BE2C (cell line): ENCODE results near the gene DNLZ.
A peak's percentile ranks its signal among the peaks of the same experiment; 100 is the strongest.

Source experiments
- DNase-seq: peaks from one replicate; pipeline ENCODE4 v3.0.0-alpha.2; 2020
- H3K27me3 ChIP-seq: fragments of 250-450 bp; sonication (Bioruptor Pico); 2 replicates; pipeline ENCODE4 v1.5.1; 2020; ENCODE audit warnings: mild to moderate bottlenecking
- H3K36me3 ChIP-seq: fragments of 250-450 bp; sonication (Bioruptor Pico); 2 replicates; pipeline ENCODE4 v1.5.1; 2020; ENCODE audit warnings: mild to moderate bottlenecking
- H3K4me1 ChIP-seq: fragments of 250-450 bp; sonication (Bioruptor Pico); 2 replicates; pipeline ENCODE4 v1.5.1; 2020
- H3K4me3 ChIP-seq: 2 replicates; pipeline ENCODE4 v1.5.1; 2011; ENCODE audit warnings: low read depth, low read length
- H3K9me3 ChIP-seq: fragments of 250-450 bp; sonication (Bioruptor Pico); 2 replicates; pipeline ENCODE4 v1.5.1; 2020
- TF ChIP-seq, protein P1 (sequence below): IDR thresholded peaks from 2 replicates; pipeline ENCODE4 v1.5.1; 2012; ENCODE audit warnings: mild to moderate bottlenecking, low read depth, low read length

The DNLZ gene

DNA sequence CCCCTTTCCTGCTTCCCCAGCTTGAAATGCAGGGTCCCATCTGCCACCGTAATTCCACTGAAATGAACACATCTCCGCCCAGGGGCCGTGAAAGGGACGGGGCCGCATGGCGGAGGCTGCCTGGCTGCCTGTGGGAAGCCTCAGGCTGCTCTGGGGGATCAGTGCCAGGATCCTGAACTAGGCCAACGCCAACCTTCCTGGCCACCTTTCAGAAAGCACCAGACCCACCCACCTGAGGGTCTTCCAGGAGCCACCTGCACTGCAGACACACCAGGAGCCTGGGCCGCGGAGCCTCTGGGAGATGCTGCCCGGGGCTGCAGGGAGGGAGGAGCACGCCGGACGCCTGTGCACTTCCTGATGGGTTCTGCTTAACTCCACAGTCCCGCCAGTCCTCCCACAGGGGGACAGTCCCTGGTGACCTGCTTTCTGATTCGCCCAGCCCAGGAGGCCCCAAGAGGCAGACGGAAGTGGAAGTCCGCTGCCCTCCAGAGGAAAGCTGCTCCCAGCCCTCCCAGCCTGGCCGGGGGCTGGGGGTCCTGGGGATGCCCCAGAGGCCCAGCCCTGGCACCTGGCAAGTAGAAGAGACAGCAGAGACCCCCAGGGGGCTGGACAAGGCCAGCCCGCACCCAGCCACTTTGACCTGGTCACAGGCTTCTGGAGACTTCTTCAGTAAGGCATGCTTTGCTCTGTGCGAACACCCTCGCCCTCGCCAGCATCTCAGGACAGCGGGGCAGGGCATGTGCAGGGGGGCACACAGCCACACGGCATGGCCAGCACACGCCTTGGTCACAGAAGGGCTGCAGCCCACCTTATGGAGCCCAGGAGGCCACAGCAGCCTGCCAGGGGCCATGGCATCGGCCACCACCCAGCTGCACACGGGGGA, 10.0 kb upstream of the DNLZ start, which contains the start of gene CARD9:
Gene CARD9 (minus strand): TSS at position 370 of the 883 bp plus-strand sequence. CDS start 1,591 bp downstream, outside the sequence.
- H3K4me3 ChIP-seq: peak within 1 kb of the TSS; percentile 62
- TF ChIP-seq, protein P1, sequence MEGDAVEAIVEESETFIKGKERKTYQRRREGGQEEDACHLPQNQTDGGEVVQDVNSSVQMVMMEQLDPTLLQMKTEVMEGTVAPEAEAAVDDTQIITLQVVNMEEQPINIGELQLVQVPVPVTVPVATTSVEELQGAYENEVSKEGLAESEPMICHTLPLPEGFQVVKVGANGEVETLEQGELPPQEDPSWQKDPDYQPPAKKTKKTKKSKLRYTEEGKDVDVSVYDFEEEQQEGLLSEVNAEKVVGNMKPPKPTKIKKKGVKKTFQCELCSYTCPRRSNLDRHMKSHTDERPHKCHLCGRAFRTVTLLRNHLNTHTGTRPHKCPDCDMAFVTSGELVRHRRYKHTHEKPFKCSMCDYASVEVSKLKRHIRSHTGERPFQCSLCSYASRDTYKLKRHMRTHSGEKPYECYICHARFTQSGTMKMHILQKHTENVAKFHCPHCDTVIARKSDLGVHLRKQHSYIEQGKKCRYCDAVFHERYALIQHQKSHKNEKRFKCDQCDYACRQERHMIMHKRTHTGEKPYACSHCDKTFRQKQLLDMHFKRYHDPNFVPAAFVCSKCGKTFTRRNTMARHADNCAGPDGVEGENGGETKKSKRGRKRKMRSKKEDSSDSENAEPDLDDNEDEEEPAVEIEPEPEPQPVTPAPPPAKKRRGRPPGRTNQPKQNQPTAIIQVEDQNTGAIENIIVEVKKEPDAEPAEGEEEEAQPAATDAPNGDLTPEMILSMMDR: no peak
- no peaks in the 10 kb centered on the region for H3K9me3 ChIP-seq
- peaks cover 21% of the 10 kb centered on the region for H3K36me3 ChIP-seq
- H3K27me3 ChIP-seq: no peaks in the 10 kb centered on the region
- peaks cover 18% of the 10 kb centered on the region for H3K4me1 ChIP-seq
- DNase-seq: peak; percentile 69

DNA sequence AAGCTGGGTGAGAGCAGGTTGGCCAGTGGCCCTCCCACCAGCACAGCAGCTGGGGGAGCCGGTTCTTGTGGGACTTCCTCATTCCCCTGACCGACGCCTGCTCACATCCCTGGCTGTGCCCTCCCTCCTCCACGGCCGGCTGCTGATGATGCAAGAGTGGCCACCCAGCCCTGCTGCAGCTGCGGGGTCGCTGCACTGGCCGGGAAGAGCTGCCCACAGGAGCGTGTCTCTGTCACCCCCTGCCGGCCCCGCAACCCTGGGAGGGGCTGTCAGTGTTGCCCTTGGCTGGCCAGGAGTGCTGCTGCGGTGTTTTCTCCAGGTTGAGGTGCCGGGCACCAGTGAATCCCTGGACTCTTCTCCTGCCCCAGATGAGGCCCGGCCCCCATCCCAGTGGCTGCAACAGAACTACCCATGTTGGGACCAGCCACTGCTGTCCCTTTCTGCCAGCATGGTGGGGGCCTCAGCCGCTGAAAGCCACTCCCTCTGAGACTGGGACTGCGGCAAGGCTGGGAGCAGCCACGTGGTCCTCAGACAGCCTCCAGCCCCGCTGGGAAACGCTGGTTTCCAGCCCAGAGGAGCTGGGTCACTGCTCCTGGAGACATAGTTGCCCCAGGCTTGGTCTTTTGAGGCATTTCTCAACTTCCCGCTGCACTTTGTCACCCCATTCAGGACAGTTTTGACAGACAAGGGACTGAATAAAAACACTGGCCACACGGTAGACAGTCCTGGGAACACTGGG, 9.2 kb upstream of the DNLZ start:
- Histone ChIP-seq H3K27me3 (no peaks in the 10 kb centered on the region), H3K4me1 (peaks cover 18% of the 10 kb centered on the region), H3K9me3 (no peaks in the 10 kb centered on the region), H3K4me3 (peak overlapping the region; percentile 62), H3K36me3 (peaks cover 18% of the 10 kb centered on the region)
- TF ChIP-seq, protein P1: peak; percentile 56
- DNase-seq: peak; percentile 76

DNA sequence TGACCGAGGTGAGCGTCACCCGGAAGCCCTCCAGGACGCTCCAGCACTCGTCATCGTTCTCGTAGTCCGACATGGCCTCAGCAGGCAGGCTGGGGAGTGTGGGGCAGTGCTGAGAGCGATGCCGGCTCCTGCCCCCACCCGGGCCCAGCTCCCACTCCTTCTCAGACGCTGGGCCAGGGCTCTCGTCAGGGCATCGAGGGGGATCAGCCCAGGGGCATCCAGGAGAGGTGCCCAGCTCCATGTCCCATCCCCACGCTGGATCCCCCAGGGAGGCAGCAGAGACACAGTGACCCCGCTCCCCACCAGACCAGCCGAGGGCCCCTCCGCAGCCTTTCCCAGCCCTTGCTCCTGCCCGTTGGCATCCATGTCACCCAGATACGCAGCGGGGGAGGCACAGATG, 8.5 kb upstream of the DNLZ start:
- H3K36me3 ChIP-seq: peaks cover 18% of the 10 kb centered on the region
- TF ChIP-seq, protein P1: no peak
- H3K4me3 ChIP-seq: peak overlapping the region; percentile 62
- DNase-seq: no peak
- peaks cover 18% of the 10 kb centered on the region for H3K4me1 ChIP-seq
- no peaks in the 10 kb centered on the region for H3K27me3 ChIP-seq
- no peaks in the 10 kb centered on the region for H3K9me3 ChIP-seq

- TF ChIP-seq, protein P1: no peak
- no peaks in the 10 kb centered on the region for H3K9me3 ChIP-seq
- peaks cover 18% of the 10 kb centered on the region for H3K36me3 ChIP-seq
Observed at GRCh38 chr9:136371533-136371880, 8.0 kb upstream of the DNLZ start.

GRCh38 chr9:136370687-136371532, 7.4 kb upstream of the DNLZ start:
- no peak overlapping the region for H3K4me3 ChIP-seq
- no peaks in the 10 kb centered on the region for H3K27me3 ChIP-seq
- H3K9me3 ChIP-seq: no peaks in the 10 kb centered on the region
- no peak for DNase-seq
- peaks cover 16% of the 10 kb centered on the region for H3K36me3 ChIP-seq
- TF ChIP-seq, protein P1: no peak
- H3K4me1 ChIP-seq: peaks cover 18% of the 10 kb centered on the region

More at GRCh38 chr9:136371533-136371880, 8.0 kb upstream of the DNLZ start:
- Histone ChIP-seq H3K4me1 (peaks cover 18% of the 10 kb centered on the region), H3K27me3 (no peaks in the 10 kb centered on the region), H3K4me3 (no peak overlapping the region)
- DNase-seq: no peak
